Ammon's horn (tissue), 1 donor: ENCODE results near the gene FAM168B.

Source experiments
- DNase-seq: peaks from one replicate; pipeline ENCODE4 v3.0.0-alpha.2; 2016; ENCODE audit warnings: low spot score

The FAM168B gene

GRCh38 chr2:131055169-131056065 is 37.8 kb downstream of the FAM168B start:
- no peak for DNase-seq

DNA sequence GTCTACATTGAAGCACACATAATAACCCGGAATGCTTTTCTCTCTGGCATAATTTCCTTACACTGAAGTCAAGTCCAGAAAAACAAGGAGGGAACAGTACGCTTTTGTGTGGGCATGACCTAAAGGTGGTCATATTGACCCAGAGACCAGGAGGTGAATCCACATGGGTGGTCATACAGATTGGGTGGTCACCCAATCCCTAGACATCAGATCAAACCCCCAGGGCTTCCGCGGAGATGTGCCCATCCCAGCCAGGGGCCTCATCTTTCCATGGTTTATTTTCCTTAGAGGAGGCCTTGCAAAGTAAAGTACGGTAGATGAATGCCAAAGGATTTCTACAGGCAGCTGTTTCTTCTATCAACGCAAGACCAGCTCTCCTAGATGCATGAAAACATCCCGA is 38.8 kb downstream of the FAM168B start:
- DNase-seq: no peak

DNA sequence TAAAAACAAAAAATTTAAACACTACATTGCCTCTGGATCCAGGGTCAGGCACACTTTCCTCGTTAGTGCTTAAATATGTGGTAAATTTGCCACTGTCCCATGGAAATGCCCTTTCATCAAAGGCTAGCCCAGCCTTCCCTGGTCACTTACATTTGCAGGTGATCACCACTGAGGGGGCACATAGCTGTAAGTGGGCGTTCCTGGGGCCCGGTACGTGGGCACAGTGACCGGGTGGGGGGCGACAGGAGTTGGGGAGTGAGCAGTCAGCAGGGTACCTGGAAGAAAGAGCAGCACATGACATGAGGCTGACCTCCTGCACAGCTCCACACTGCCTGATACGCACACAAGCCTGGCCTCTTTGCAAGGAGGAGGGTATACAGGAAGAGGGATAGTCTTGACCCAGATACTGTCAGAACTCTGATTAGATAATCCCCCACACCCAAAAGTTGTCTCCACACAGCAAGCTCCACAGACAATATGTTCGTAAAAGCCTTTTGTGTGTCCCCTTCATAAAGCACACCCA is 40.5 kb downstream of the FAM168B start:
- no peak for DNase-seq

DNA sequence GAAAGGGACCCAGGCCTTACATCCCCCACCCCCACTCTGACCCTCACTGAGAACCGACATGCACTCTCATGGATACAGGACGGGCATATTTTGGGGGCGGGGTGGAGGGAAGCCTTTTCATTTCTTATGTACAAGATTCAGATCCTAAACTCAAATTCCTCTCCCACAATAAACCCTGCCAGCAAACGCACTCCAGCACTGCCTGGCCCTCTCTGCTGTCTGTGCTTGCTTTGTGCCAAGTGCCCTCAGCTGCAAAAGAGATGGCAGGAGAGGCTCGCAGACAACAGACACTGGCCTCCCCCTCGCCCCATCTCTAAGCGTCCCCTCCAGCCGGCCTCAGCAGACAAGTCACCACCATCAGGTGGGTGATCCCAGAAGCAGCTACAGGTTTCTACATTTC is 42.4 kb downstream of the FAM168B start:
- DNase-seq: no peak

DNA sequence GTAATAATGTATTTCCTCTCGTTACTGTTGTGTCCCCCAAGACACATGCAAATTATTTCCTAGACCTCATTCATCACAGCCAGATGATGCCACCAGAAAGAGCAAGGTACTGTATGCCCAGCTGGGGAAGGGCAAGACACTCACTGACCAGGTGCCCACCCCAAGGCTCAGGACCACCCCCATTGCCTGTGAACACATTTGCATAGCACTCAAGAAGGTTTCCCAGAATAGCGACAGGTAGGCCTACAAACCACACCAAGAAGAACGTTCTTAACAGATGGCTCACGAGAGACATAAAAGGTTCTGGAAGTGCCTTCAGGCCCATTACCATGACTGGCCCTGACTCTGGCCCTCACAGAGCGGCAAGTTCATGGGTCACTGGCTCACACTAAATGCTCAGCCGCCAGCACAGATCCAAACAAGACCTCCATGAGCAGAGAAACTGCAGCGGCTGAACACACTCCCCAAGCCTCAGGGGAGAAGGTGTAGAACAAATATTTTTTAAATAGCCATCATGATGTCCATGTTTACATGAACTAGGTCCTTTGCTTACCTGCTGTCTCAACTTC is 44.0 kb downstream of the FAM168B start:
- DNase-seq: no peak

- no peak for DNase-seq
Measured at GRCh38 chr2:131048641-131049040, 44.6 kb downstream of the FAM168B start.

DNA sequence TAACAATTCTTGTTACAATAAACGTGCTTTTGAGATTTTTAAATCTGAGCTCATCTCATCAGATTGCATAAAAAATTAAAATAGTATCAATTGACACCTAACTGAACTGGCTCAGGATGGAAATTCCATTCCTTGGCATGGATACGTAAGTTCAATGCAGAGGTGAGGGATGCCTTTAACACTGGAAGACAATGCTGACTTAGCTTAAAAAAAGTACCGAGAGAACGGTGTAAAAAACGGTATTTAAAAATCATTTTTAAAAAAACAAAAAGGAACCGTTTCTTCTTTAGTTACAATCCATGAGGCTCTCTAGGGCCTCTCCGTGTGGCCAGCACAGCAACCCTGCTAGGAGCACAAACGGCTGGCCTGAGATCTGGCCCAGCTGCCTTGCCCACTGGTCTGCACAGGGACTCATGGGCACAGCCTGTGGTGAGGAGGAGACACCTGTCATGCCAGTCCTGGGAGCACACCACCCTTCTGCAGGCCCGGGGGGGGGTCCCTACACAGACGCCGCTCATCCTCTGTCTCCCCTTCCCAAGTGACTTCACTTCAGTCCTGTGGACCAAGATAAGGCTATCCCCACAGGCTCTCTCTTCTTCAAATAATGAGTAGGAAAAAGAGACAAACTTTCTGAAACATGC is 45.2 kb downstream of the FAM168B start:
- no peak for DNase-seq

- DNase-seq: no peak
Measured at GRCh38 chr2:131046918-131047652, 46.2 kb downstream of the FAM168B start.

DNA sequence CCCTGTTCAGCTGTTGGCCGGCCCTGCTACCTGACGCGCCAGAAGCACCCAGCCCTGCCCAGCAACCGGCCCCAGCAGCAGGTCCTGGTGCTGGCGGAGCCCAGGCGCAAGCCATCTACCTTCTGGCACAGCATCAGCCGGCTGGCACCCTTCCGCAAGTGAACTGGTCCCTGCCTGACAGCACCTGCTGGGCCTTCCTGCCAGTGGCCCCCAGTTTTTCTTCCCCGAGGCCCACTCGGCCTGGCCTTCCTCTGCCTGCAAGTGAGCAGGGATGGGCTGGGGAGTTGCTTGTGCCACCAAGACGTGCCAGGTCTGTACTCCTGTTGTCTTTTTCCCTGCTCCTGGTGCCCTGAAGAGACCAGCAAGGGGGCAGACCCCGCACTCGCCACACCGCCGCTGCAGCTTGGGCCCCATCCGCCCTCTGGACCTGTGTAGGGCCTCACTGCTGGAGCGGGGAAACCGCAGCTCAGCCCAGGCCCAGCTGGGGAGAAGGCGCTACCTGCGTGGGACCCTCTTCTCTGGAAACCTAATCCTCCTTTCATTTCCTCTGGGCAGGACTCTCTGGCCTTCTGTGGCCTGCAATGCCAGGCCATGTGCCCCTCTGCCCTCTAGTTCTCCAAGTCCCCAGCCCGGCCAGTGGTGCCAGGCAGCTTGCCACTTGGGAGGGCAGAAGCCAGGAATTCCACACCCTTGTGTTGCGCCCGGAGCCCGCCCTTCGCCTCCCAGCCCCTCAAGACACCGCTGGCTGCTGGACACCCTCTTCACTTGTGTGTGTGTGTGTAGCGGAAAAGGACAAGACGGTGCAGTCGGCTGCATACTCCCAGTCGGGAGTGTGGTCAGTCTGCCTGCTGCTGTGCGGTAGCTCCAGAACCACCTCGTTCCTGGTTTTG is 47.0 kb downstream of the FAM168B start:
- no peak for DNase-seq

- no peak for DNase-seq
Measured at GRCh38 chr2:131045286-131046027, 47.8 kb downstream of the FAM168B start.

GRCh38 chr2:131044757-131045150 is 48.5 kb downstream of the FAM168B start:
- DNase-seq: no peak

GRCh38 chr2:131044075-131044756 is 49.0 kb downstream of the FAM168B start:
- no peak for DNase-seq

- no peak for DNase-seq
Measured at GRCh38 chr2:131043199-131044074, 49.8 kb downstream of the FAM168B start.

GRCh38 chr2:131042148-131042775 is 51.0 kb downstream of the FAM168B start:
- peak; percentile 77 for DNase-seq

- no peak for DNase-seq
Measured at GRCh38 chr2:131041402-131042147, 51.7 kb downstream of the FAM168B start.

DNA sequence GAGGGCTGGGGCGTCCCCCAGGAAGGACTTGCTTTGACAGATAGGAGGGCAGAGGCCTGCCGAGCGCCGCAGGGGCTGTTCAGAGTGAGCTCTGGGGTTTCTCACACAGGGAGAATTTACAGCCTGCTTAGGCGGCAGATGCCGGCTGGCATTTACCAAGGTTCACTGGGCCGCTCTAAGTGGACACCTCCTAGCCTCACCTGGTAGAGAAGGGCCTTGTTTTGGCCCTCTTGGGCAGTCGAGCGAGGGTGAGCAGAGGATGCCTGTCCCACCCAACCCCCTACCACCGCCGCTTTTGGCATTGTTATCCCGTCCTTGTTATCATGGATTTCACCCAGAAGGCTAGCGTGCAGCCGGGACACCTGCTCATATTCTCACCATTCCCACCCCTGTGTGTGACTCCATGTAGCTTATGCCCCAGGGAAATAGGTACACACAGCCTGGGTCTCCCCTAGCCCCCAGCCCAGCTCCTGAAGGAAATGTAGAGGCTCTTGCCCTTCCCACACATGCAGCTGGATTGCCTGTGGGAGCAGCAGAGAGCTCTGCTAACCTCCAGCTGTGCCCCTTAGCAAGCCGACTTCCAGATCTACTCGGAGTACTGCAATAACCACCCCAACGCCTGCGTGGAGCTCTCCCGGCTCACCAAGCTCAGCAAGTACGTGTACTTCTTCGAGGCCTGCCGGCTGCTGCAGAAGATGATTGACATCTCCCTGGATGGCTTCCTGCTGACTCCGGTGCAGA is 52.4 kb downstream of the FAM168B start:
- no peak for DNase-seq
